Activated CD4-positive, alpha-beta T cell treated with anti-CD3 and anti-CD28 coated beads for 24 hours (primary cell): ENCODE results near the gene KIRREL3.

ENCODE experiments used
- DNase-seq, 2 donors: peaks; one replicate each; pipeline ENCODE4 v3.0.0-alpha.2; 2020; ENCODE audit warnings: low read depth in 2 of 2

Gene KIRREL3

DNA sequence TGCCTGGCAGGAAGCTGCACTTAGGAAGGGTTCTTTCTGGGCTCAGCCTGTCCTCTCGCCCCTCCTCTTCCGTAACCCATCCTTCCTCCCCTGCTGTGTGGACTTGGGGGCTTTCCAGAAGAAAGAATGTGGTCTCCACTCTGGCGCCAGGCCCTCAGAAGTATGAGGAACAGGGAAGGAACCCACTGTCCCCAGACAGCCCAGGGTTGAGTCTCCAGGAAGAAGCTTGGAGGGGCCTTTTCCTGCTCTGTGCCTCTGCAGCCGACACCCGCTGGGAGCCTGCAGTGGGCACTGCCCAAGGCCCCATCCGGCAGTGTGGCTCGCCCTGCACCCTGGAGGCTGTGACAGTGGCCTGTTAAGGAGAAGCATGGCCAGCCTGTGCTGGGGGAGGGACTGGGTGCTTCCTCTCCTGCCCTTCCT lies 532.5 kb downstream of the KIRREL3 start:
- DNase-seq, result no peak

DNA sequence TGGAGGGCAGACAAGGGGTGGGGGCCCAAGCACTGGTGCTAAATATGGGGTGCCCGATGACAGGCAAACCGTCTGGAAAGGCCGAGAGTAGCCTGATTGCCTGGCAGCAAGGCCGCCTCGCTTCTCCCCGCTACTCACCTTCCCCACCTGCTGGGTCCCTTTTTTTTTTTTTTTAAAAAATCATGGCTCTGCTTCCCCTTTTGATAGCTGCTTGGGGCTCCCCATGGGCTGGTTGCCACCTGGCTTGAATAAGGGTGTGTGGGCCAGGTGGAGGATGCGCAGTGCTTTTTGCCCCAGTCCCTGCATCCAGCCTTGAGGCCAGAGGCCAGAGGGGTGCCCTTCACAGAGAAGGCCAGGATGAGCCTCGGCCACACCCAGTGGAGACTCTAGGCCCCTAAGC lies 533.1 kb downstream of the KIRREL3 start:
- no peak for DNase-seq

GRCh38 chr11:126467046-126467370 lies 533.6 kb downstream of the KIRREL3 start:
- DNase-seq, result no peak

GRCh38 chr11:126466236-126467045 lies 534.1 kb downstream of the KIRREL3 start:
- DNase-seq, result no peak

DNA sequence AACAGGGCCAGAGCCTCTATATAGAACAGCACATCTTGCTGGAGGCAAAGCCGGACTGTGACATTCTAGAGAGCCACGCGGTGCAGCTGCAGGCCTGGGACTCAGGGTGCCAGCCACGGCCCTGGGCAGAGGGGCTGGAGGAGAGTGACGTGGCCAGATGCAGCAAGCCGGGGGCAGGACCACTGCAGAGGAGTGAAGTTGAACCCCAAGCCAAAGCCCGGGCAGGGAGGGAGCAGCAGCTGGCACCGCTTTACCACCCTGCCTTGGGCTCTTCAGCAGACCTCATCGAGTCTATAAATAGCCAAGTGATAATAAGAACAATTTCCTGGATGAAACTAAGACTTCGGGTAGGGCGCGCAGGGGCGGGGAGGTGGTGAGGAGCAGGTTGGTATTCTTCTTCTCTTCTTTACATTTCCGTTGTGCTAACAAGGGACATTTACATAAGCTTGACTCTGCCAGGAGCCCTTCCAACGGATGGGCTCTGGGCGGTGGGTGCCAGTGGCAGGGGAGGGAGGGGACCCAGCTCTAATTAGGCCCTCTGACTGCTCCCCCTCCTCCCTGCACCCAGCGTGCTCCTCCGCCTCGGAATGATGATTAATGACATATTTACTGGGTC lies 534.9 kb downstream of the KIRREL3 start:
- DNase-seq, result no peak

GRCh38 chr11:126464796-126465195 lies 535.8 kb downstream of the KIRREL3 start:
- DNase-seq, result no peak

DNA sequence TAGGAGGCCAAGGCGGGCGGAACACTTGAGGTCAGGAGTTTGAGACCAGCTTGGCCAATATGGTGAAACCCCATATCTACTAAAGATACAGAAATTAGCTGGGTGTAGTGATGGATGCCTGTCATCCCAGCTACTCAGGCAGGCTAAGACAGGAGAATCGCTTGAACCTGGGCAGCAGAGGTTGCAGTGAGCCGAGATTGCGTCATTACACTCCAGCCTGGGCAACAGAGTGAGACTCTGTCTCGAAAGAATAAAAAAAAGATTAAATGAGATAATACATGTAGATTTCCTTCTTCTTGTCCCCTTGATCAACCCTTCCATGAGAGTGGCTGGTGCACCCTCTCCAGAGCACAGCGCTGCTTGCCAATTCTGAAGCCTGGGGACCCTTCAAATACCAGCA lies 538.1 kb downstream of the KIRREL3 start:
- no peak for DNase-seq

GRCh38 chr11:126461996-126462395 lies 538.6 kb downstream of the KIRREL3 start:
- no peak for DNase-seq

DNA sequence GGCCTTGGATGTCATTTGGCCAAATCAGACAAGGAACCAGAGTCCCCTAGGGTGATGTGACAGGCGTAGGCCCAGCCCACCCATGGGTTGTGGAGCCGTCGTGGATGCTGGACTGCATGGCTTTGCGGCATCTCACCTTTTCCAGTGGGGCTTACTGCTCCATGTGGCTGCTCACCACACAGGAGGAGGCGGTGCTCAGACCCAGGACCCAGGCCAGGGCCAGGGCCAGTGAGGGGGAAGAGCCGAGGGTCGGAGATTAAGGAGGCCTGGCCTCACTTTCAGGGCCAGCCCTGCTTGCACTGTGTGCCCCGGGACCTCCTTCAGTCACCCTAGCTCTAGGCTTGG lies 539.5 kb downstream of the KIRREL3 start:
- no peak for DNase-seq

GRCh38 chr11:126460417-126461095 lies 540.0 kb downstream of the KIRREL3 start:
- DNase-seq, result no peak

DNA sequence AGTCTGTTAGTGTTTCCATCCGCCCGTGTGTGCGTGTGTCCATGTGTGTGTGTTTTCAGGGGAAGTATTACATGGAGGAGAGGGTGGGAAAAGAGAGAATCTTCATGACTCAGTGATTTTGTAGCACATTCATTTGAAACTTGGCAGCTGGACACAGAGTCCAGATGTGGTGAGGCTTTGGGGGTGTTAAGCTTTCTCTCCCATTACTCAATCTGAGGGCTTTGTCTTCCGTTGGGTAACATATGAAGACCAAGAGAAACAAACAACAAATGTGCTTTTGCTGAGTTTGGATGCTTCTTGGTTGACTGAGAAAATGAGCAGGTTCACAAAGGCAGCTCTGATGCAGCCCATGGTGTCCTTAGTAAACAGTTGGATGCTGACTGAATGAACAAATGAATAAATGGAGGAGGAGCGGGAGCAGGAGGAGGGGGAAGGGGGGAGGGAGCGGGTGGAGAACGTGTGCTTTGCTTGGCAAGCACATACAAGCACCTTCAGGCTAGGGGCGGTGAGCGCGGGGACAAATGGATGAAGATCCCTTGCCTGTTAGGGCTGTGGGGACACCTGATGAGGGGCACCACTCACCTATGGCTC lies 540.8 kb downstream of the KIRREL3 start:
- no peak for DNase-seq

GRCh38 chr11:126457817-126458216 lies 542.8 kb downstream of the KIRREL3 start:
- no peak for DNase-seq

- no peak for DNase-seq
Observed at GRCh38 chr11:126456783-126457542, 543.6 kb downstream of the KIRREL3 start.

DNA sequence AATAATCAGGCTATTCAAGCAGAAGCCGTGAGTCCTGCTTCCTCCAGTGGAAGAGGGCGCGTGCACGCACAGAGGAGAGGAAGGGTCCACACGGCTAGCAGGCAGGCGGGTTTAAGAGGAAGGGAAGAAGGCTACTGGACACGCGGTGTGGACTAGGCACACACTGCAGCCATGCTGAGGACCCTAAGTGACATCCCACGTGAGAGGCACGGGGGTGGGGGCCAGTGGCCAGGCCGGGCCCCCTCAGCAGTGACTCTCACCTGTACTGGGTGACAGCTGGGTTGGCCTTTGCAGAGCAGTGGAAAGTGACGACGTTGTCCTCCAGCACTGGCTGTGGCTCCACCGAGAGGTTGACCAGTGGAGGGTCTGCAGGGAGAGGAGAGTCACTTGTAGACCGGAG lies 544.5 kb downstream of the KIRREL3 start:
- DNase-seq, result no peak

GRCh38 chr11:126452241-126453101 lies 548.1 kb downstream of the KIRREL3 start:
- no peak for DNase-seq

DNA sequence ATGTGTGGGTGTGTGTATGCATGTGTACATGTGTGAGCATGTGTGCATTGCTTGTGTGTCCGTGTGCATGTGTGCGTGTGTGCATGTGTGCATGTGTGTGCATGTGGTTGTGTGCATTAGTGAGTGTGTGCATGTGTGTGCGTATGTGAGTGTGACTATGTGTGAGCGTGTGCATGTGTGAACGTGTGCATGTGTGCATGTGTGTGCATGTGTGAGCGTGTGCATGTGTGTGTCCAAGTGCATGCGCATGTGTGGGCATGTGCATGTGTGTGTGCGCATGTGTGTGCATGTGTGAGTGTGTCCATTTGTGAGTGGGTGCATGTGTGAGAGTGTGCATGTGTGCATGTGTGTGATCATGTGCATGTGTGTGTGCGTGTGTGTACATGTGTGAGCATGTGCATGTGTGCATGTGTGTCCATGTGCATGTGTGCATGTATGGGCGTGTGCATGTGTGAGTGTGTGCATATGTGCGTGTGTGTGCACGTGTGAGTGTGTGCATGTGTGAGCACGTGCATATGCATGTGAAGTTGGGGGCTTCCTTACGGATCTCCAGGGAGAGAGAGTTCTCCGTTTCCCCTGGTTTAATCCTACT lies 549.3 kb downstream of the KIRREL3 start:
- DNase-seq, result no peak

- no peak for DNase-seq
Observed at GRCh38 chr11:126450806-126451205, 549.8 kb downstream of the KIRREL3 start.

DNA sequence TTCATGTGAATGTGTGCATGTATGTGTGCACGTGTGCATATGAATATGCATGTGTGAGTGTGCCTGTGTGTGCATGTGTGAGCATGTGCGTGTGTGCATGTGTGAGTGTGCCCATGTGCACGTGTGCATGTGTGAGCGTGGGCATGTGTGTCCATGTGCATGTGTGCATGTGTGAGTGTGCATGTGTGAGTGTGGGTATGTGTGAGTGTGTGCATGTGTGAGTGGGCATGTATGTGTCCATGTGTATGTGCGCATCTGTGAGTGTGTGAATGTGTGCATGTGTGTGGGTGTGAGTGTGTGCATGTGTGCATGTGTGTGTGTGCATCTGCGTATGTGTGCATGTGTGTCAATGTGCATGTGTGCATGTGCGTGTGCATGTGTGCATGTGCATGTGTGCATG lies 550.4 kb downstream of the KIRREL3 start:
- no peak for DNase-seq

DNA sequence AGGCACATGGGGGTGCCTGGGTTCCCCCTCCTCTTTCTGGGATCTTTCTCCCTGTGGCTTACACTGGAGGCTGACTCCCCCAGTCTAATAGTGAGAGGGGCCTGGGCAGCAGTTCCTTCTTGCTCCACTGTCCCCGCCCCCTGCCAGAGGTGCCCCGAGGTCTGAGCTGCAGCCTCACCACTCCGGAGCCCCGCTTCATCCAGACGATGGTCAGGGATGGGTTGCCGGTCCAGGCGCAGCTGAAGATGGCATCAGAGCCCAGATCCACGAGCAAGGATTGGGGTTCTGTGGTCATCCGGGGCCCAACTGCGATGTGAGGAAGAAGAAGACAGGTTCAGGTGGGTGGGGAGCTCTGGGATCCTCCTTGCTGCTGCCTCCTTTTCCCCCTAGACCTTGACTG lies 554.0 kb downstream of the KIRREL3 start:
- no peak for DNase-seq

DNA sequence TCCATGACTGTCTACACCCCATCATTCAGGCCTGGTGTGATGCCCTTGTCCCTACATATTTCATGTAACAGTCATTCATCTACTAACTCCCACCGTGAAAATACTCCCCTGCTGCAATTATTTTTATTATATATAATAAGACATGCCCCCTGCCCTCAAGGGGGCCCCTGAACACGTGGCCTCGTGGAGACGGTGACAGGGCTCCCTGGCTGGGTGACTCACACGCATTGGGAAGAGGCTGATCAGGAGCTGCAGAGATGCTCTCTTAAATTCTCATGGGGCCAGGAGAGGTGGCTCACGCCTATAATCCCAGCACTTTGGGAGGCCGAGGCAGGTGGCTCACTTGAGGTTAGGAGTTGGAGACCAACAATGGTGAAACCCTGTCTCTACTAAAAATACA lies 556.5 kb downstream of the KIRREL3 start:
- DNase-seq, result no peak

DNA sequence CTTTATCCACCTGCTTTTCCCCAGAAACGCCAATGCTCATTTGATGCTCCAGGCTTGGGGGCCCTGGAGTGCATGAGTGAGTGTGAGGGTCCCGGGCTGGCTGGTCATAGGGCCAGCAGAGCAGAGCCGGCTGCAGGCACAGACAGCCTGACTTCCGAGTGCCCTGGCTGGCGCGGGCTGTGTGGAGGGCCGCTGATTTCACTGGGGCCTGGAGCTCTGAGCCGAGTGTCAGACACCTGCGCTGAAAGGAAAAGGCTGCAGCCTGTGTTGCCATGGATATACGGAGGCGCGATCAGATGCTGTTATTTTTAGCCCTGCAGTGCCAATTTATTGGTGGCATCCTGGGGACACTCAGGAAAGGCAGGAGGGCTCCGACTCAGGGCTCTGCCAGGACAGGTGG lies 557.5 kb downstream of the KIRREL3 start:
- DNase-seq, result no peak
